Measurements from ENCODE around the gene PCDH9. TPM values are rescaled to one million over a fixed set of nuclear protein-coding genes. Genes with fewer than 3 reads are reported as not detected.

The PCDH9 gene
- total RNA-seq, 4 donors from 2014 or later, result 0.37 to 2.4 (median 1.5) TPM

- intact Hi-C loops (cut with DNase I; ENCODE audit: low total_unique reads), result no loop called here
- in situ Hi-C loops (cut with MboI; ENCODE audit: low pct_ligation_motif_present in 1 of 4, low pct_unique_long_range_greater_than_20kb in 1 of 4, low sequenced_read_pairs in 3 of 4), result no loop called here
- DNase-seq, result no peak
- Histone ChIP-seq H3K36me3 (no peaks in the 10 kb centered on the region), H3K4me3 (no peak overlapping the region), H3K27ac (no peak overlapping the region), H3K27me3 (no peaks in the 10 kb centered on the region), H3K9me3 (no peaks in the 10 kb centered on the region), H3K4me1 (no peaks in the 10 kb centered on the region)
- 57 to 87% methylated on average over 3 of the region's 3 CpGs for WGBS, 2 donors (ENCODE audit: low coverage in 1 of 2)
- TF ChIP-seq CTCF (IDR thresholded peaks at IDR 0.05) (no peak), EP300 (IDR thresholded peaks at IDR 0.05; ENCODE audit: low read depth) (no peak), POLR2AphosphoS5 (IDR thresholded peaks at IDR 0.05) (no peak), POLR2A (IDR thresholded peaks at IDR 0.05) (no peak)
These were observed 286.6 kb downstream of the PCDH9 start for GRCh38 chr13:66943530-66943929.

- intact Hi-C loops (cut with DNase I; ENCODE audit: low total_unique reads), result no loop called here
- in situ Hi-C loops (cut with MboI; ENCODE audit: low pct_ligation_motif_present in 1 of 4, low pct_unique_long_range_greater_than_20kb in 1 of 4, low sequenced_read_pairs in 3 of 4), result no loop called here
These were observed 290.0 kb downstream of the PCDH9 start for GRCh38 chr13:66940113-66940512.

GRCh38 chr13:66937423-66937822 lies 292.7 kb downstream of the PCDH9 start:
- no peak overlapping the region for H3K4me3 ChIP-seq
- 83 to 90% methylated on average over 3 to 5 of the region's 5 CpGs for WGBS, 2 donors (ENCODE audit: low coverage in 1 of 2)
- in situ Hi-C loops (cut with MboI; ENCODE audit: low pct_ligation_motif_present in 1 of 4, low pct_unique_long_range_greater_than_20kb in 1 of 4, low sequenced_read_pairs in 3 of 4), result no loop called here
- H3K36me3 ChIP-seq, result no peaks in the 10 kb centered on the region
- no peak for TF ChIP-seq EP300 (IDR thresholded peaks at IDR 0.05; ENCODE audit: low read depth)
- no peak for TF ChIP-seq POLR2AphosphoS5 (IDR thresholded peaks at IDR 0.05)
- H3K27ac ChIP-seq, result no peak overlapping the region
- intact Hi-C loops (cut with DNase I; ENCODE audit: low total_unique reads), result no loop called here
- H3K4me1 ChIP-seq, result no peaks in the 10 kb centered on the region
- no peaks in the 10 kb centered on the region for H3K27me3 ChIP-seq
- H3K9me3 ChIP-seq, result no peaks in the 10 kb centered on the region
- no peak for DNase-seq

More at GRCh38 chr13:66940113-66940512, 290.0 kb downstream of the PCDH9 start:
- Histone ChIP-seq H3K27me3 (no peaks in the 10 kb centered on the region), H3K9me3 (no peaks in the 10 kb centered on the region), H3K4me1 (no peaks in the 10 kb centered on the region), H3K36me3 (no peaks in the 10 kb centered on the region), H3K27ac (no peak overlapping the region), H3K4me3 (no peak overlapping the region)
- TF ChIP-seq CTCF (IDR thresholded peaks at IDR 0.05) (no peak), EP300 (IDR thresholded peaks at IDR 0.05; ENCODE audit: low read depth) (no peak), POLR2A (IDR thresholded peaks at IDR 0.05) (no peak), POLR2AphosphoS5 (IDR thresholded peaks at IDR 0.05) (no peak)
- DNase-seq, result no peak
- 70 to 79% methylated on average over 4 of the region's 4 CpGs for WGBS, 2 donors (ENCODE audit: low coverage in 1 of 2)

GRCh38 chr13:66933994-66934393 lies 296.1 kb downstream of the PCDH9 start:
- Histone ChIP-seq H3K36me3 (no peaks in the 10 kb centered on the region), H3K27me3 (no peaks in the 10 kb centered on the region), H3K27ac (no peak overlapping the region), H3K4me3 (no peak overlapping the region), H3K4me1 (no peaks in the 10 kb centered on the region), H3K9me3 (no peaks in the 10 kb centered on the region)
- WGBS, 2 donors (ENCODE audit: low coverage in 1 of 2), result 83 to 95% methylated on average over 1 to 7 of the region's 7 CpGs
- in situ Hi-C loops (cut with MboI; ENCODE audit: low pct_ligation_motif_present in 1 of 4, low pct_unique_long_range_greater_than_20kb in 1 of 4, low sequenced_read_pairs in 3 of 4), result no loop called here
- TF ChIP-seq CTCF (IDR thresholded peaks at IDR 0.05) (no peak), POLR2AphosphoS5 (IDR thresholded peaks at IDR 0.05) (no peak), EP300 (IDR thresholded peaks at IDR 0.05; ENCODE audit: low read depth) (no peak), POLR2A (IDR thresholded peaks at IDR 0.05) (no peak)
- intact Hi-C loops (cut with DNase I; ENCODE audit: low total_unique reads), result no loop called here
- DNase-seq, result no peak

GRCh38 chr13:66933527-66933926 lies 296.6 kb downstream of the PCDH9 start:
- no peak overlapping the region for H3K4me3 ChIP-seq
- H3K9me3 ChIP-seq, result no peaks in the 10 kb centered on the region
- H3K27me3 ChIP-seq, result no peaks in the 10 kb centered on the region
- intact Hi-C loops (cut with DNase I; ENCODE audit: low total_unique reads) (no loop called here), in situ Hi-C loops (cut with MboI; ENCODE audit: low pct_ligation_motif_present in 1 of 4, low pct_unique_long_range_greater_than_20kb in 1 of 4, low sequenced_read_pairs in 3 of 4) (no loop called here)
- 56 to 77% methylated on average over 2 to 3 of the region's 3 CpGs for WGBS, 2 donors (ENCODE audit: low coverage in 1 of 2)
- H3K4me1 ChIP-seq, result no peaks in the 10 kb centered on the region
- H3K36me3 ChIP-seq, result no peaks in the 10 kb centered on the region
- TF ChIP-seq CTCF (IDR thresholded peaks at IDR 0.05) (no peak), POLR2A (IDR thresholded peaks at IDR 0.05) (no peak), POLR2AphosphoS5 (IDR thresholded peaks at IDR 0.05) (no peak), EP300 (IDR thresholded peaks at IDR 0.05; ENCODE audit: low read depth) (no peak)
- no peak overlapping the region for H3K27ac ChIP-seq
- DNase-seq, result no peak
